K562 (cell line): ENCODE measurements around the gene OGT. TPM values are rescaled to one million over a fixed set of nuclear protein-coding genes. Genes with fewer than 3 reads are reported as not detected.

Experiments used
- ATAC-seq: fragments of 200-7000 bp; cut with Tn5 transposase; 3 replicates; pipeline ENCODE4 v1.9.1; 2020; ENCODE audit warnings: moderate library complexity
- BruUV-seq: library from RNA; stranded (reverse); fragments of 400-500 nt; replicated peaks from 2 replicates; lab custom pipeline; 2021; lab: Mats Ljungman, UMichigan
- CTCF ChIA-PET: fragments of 300-600 bp; formaldehyde crosslinking; extraction: SDS; loops from one replicate; lab custom pipeline; 2021; ENCODE audit warnings: low intra/inter-chr PET ratio; lab: Yijun Ruan, JAX
- POLR2A ChIA-PET: fragments of 300-600, 350-650 bp; sonication (Branson Sonifier 250); formaldehyde crosslinking; extraction: SDS; loops from one replicate; lab custom pipeline; 2021; ENCODE audit warnings: antibody characterized with exemption, inconsistent platforms; lab: Yijun Ruan, JAX
- DNase-seq, 4 experiments: peaks; one replicate each; pipeline versions ENCODE4 v3.0.0 to v3.0.0-alpha.2; 2011 to 2018; ENCODE audit warnings: low spot score in 3 of 4, mixed read lengths in 3 of 4; ENCODE audit errors: extremely low read depth in 1 of 4
- FAIRE-seq: peaks from 2 replicates; lab custom pipeline; 2011; peaks lifted over from hg19 to GRCh38; lab: Jason Lieb, UNC
- H2AFZ ChIP-seq: 2 replicates; pipeline ENCODE4 v1.6.0; 2011; ENCODE audit warnings: low read depth, low read length, control low read depth, inconsistent platforms
- H3K27ac ChIP-seq: fragments of 200-600 bp; 3 replicates; pipeline ENCODE4 v1.8.0; 2011; ENCODE audit warnings: low read depth, mild to moderate bottlenecking, control low read depth, inconsistent platforms, low read length, moderate library complexity, mixed read lengths; ENCODE audit errors: extremely low read depth
- H3K27me3 ChIP-seq, 2 experiments: fragments of 300-600 bp in 1 of 2; 2 replicates in 1 of 2; 3 replicates in 1 of 2; pipeline versions ENCODE4 v1.6.0 to v1.8.0; 2011; ENCODE audit warnings: inconsistent platforms in 2 of 2, low read length in 2 of 2, mild to moderate bottlenecking in 1 of 2, mixed read lengths in 1 of 2, moderate library complexity in 1 of 2; ENCODE audit not compliant: control insufficient read depth in 2 of 2, insufficient read depth in 2 of 2
- H3K36me3 ChIP-seq: fragments of 300-600 bp; 3 replicates; pipeline ENCODE4 v1.8.0; 2011; ENCODE audit warnings: mild to moderate bottlenecking, low read length, inconsistent platforms; ENCODE audit not compliant: control insufficient read depth, insufficient read depth
- H3K4me1 ChIP-seq, 2 experiments: fragments of 200-600 bp in 1 of 2; replicated peaks in 1 of 2; 2 replicates in 1 of 2; 3 replicates in 1 of 2; pipeline versions ENCODE4 v1.5.1 to v1.8.0; 2011; ENCODE audit warnings: inconsistent platforms in 2 of 2, low read length in 2 of 2, mild to moderate bottlenecking in 1 of 2, mixed read lengths in 1 of 2, moderate library complexity in 1 of 2; ENCODE audit not compliant: control insufficient read depth in 2 of 2, insufficient read depth in 2 of 2
- H3K4me2 ChIP-seq: 2 replicates; pipeline ENCODE4 v1.6.1; 2011; ENCODE audit warnings: low read length, control low read depth, inconsistent platforms, mixed read lengths; ENCODE audit not compliant: insufficient read depth
- H3K4me3 ChIP-seq: fragments of 200-600 bp; sonication (generic), shearing (Covaris generic); 2 replicates; pipeline ENCODE4 v1.5.1; 2016; ENCODE audit warnings: control low read depth, inconsistent platforms
- H3K79me2 ChIP-seq: fragments of 200-600 bp; 3 replicates; pipeline ENCODE4 v1.8.0; 2011; ENCODE audit warnings: low read length, inconsistent platforms; ENCODE audit not compliant: control insufficient read depth, insufficient read depth
- H3K9ac ChIP-seq, 2 experiments: 2 replicates each; pipeline versions ENCODE4 v1.6.0 to v1.6.1; 2011; ENCODE audit warnings: low read depth in 2 of 2, low read length in 2 of 2, control low read depth in 1 of 2, inconsistent platforms in 1 of 2, mild to moderate bottlenecking in 1 of 2, mixed read lengths in 1 of 2; ENCODE audit not compliant: insufficient read depth in 1 of 2
- H3K9me1 ChIP-seq: one replicate; pipeline ENCODE4 v1.6.0; 2011; ENCODE audit warnings: inconsistent platforms, mild to moderate bottlenecking, low read length, moderate library complexity; ENCODE audit not compliant: control insufficient read depth, insufficient read depth
- H3K9me3 ChIP-seq: replicated peaks from 2 replicates; pipeline ENCODE4 v1.5.1; 2011; ENCODE audit warnings: low read depth, low read length, inconsistent platforms; ENCODE audit not compliant: control insufficient read depth, insufficient read depth
- H4K20me1 ChIP-seq: replicated peaks from 2 replicates; pipeline ENCODE4 v1.6.1; 2011; ENCODE audit warnings: low read length, inconsistent platforms, mixed read lengths; ENCODE audit not compliant: control insufficient read depth, insufficient read depth
- CTCF ChIP-seq, 3 experiments: IDR thresholded peaks in 2 of 3; conservative IDR thresholded peaks in 1 of 3; 2 replicates each; pipeline ENCODE4 v1.5.1; 2011 to 2012; ENCODE audit warnings: low read length in 3 of 3, mild to moderate bottlenecking in 3 of 3, control low read depth in 2 of 3, improper control_type of control experiment in 1 of 3, inconsistent platforms in 1 of 3, low read depth in 1 of 3, mixed read lengths in 1 of 3, moderate library complexity in 1 of 3; ENCODE audit not compliant: insufficient read depth in 2 of 3
- KDM4B ChIP-seq, 2 experiments: fragments of 450-650 bp in 1 of 2; sonication (generic) in 1 of 2; IDR thresholded peaks; 2 replicates each; pipeline ENCODE4 v1.6.1; 2016 to 2017; ENCODE audit warnings: borderline replicate concordance in 2 of 2, antibody characterized with exemption in 1 of 2, low read depth in 1 of 2, mild to moderate bottlenecking in 1 of 2
- MCM2 ChIP-seq: fragments of 450-650 bp; IDR thresholded peaks from 2 replicates; pipeline ENCODE4 v1.6.1; 2017; ENCODE audit warnings: low read depth, mild to moderate bottlenecking
- RUNX1 ChIP-seq: sonication (generic); IDR thresholded peaks from 2 replicates; pipeline ENCODE4 v1.6.1; 2016; ENCODE audit warnings: antibody characterized with exemption, low read depth
- SAP30 ChIP-seq: fragments of 200-600 bp; sonication (generic); IDR thresholded peaks from 2 replicates; pipeline ENCODE4 v1.6.1; 2012; ENCODE audit warnings: borderline replicate concordance, low read depth, mild to moderate bottlenecking, moderate library complexity, low read length, control low read depth, inconsistent platforms; ENCODE audit not compliant: insufficient read depth, poor library complexity, severe bottlenecking
- ZNF263 ChIP-seq: sonication (generic); formaldehyde crosslinking; IDR thresholded peaks from 2 replicates; pipeline ENCODE4 v1.8.0; 2022; ENCODE audit warnings: mild to moderate bottlenecking, missing genetic modification reagents, borderline replicate concordance
- WGBS: fragments of 100-300 bp; shearing (Covaris generic); methylation state at CpG from one replicate; pipeline ENCODE4 v1.1.6; 2016; ENCODE audit warnings: low coverage, mixed read lengths; ENCODE audit not compliant: insufficient coverage; ENCODE audit errors: missing lambda C conversion rate; 5-methylcytosine and 5-hydroxymethylcytosine counted together
- in situ Hi-C: fragments of 300-500 bp; cut with MboI; formaldehyde crosslinking; loops from 4 replicates; pipeline ENCODE4 v1.15.0; 2018; ENCODE audit warnings: inconsistent platforms, mixed read lengths
- intact Hi-C: fragments of 100-400 bp; cut with micrococcal nuclease; formaldehyde crosslinking; loops from 2 replicates; pipeline ENCODE4 v1.14.2; 2022
- polyA plus RNA-seq, 8 experiments: library from polyadenylated mRNA; depleted of rRNA in 4 of 8; stranded (reverse) in 5 of 8; unstranded in 3 of 8; fragments of >200 nt; fragmentation: Nextera tagmentation in 2 of 8; fragmentation: Illumina TruSeq in 1 of 8; extraction: Ambion mirVana in 2 of 8; extraction: Trizol in 1 of 8; gene quantifications; 2 replicates each; pipeline versions ENCODE4 v1.2.1 to v1.2.3, GENCODE V29; 2011 to 2014; ENCODE audit warnings: inconsistent platforms in 1 of 8, missing spikeins in 1 of 8
- total RNA-seq, 7 experiments: library from RNA; depleted of rRNA in 6 of 7; stranded (reverse); fragments of >200 nt in 6 of 7; fragmentation: Illumina TruSeq in 2 of 7; extraction: Trizol in 2 of 7; gene quantifications; 2 replicates each; pipeline versions ENCODE4 v1.2.1 to v1.2.3, GENCODE V29; 2011 to 2021; ENCODE audit warnings: low replicate concordance in 1 of 7

Gene OGT
- total and polyA plus RNA-seq, 9 of the 15 experiments (the other 6 are each of a cell fraction or from before 2014, with no cell fraction given), result 38.9 to 347 (median 117) TPM

GRCh38 chrX:71622576-71623450 is 89.9 kb downstream of the OGT start:
- TF ChIP-seq SAP30 (no peak), RUNX1 (no peak), MCM2 (no peak), KDM4B (IDR thresholded peaks at IDR 0.05; ENCODE audit: borderline replicate concordance in 2 of 2, low read depth in 1 of 2) (no peak), CTCF (IDR thresholded peaks at IDR 0.05 in 2 of 3, conservative IDR thresholded peaks at IDR 0.05 in 1 of 3; ENCODE audit: insufficient read depth in 2 of 3, low read depth in 1 of 3, low read length in 3 of 3) (peak; percentile 21 to 32 (median 23); a peak in 3 of 6 replicates), ZNF263 (CRISPR knock-in tag) (no peak)
- Histone ChIP-seq H3K27ac (no peak overlapping the region), H3K9me3 (no peaks in the 10 kb centered on the region), H3K4me3 (no peak overlapping the region), H3K36me3 (no peaks in the 10 kb centered on the region), H3K4me2 (no peak overlapping the region), H3K4me1 (peaks cover 2 to 4% of the 10 kb centered on the region in 2 experiments; a peak in 3 of 5 replicates), H3K79me2 (no peaks in the 10 kb centered on the region), H3K9me1 (no peaks in the 10 kb centered on the region), H4K20me1 (no peaks in the 10 kb centered on the region), H3K9ac (peak overlapping the region in 1 of 2 experiments; percentile 29; a peak in 1 of 4 replicates), H3K27me3 (peaks cover 0 to 12% of the 10 kb centered on the region in 2 experiments; a peak in 2 of 5 replicates), H2AFZ (0 out of 2 replicates have a peak overlapping the region, but pooled peaks have one; percentile 32)
- ATAC-seq, result peak; percentile 90
- FAIRE-seq, result no peak
- ChIA-PET POLR2A (interaction anchor here (0.6 to 0.7 kb wide), 2 partner anchors 42 to 1122 kb away, joined by 3 to 4 read pairs; no protein-coding TSS in a partner anchor), CTCF (no interaction called here)
- no TSS peak for BruUV-seq
- intact Hi-C loops (no loop called here), in situ Hi-C loops (no loop called here)
- peak in 3 of 4 experiments; percentile 23 to 44 (median 34) for DNase-seq
- 30% methylated on average over 9 of the region's 13 CpGs for WGBS
